ENCODE measurements around the gene MED23.
"Not testable (repeated sequence)": the region's sequence is repeated elsewhere in the genome, so short reads cannot be mapped to it uniquely, and the experiment has no call there.

Gene MED23

GRCh38 chr6:131572686-131573415 lies 55.2 kb downstream of the MED23 start, which contains the start of gene ARG1:
ARG1 (plus strand) TSS chr6:131573226; CDS start chr6:131573283, 57 bp downstream.
- no peak for DNase-seq

DNA sequence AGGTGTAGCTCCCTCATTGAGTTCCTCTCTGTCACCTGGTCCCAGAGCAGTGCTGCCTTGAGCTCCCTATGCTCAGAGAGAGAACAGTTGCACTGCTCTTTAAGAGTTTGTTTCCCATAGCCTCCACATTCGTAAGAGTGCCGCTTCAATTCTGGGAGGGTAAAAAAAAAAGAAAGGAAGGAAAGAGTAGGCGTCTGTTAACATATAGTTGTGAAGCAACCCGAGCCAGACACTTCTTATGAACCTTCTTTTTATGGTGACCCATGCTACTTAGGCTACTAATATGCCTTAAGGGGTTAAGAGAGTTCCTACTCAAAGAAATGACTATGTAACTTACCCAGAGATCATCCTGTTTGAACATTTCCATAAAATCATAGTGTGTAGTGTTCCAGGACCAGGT lies 59.3 kb downstream of the MED23 start:
- DNase-seq, result no peak

- DNase-seq, result no peak
These were observed 63.0 kb downstream of the MED23 start for GRCh38 chr6:131565056-131565455.

DNA sequence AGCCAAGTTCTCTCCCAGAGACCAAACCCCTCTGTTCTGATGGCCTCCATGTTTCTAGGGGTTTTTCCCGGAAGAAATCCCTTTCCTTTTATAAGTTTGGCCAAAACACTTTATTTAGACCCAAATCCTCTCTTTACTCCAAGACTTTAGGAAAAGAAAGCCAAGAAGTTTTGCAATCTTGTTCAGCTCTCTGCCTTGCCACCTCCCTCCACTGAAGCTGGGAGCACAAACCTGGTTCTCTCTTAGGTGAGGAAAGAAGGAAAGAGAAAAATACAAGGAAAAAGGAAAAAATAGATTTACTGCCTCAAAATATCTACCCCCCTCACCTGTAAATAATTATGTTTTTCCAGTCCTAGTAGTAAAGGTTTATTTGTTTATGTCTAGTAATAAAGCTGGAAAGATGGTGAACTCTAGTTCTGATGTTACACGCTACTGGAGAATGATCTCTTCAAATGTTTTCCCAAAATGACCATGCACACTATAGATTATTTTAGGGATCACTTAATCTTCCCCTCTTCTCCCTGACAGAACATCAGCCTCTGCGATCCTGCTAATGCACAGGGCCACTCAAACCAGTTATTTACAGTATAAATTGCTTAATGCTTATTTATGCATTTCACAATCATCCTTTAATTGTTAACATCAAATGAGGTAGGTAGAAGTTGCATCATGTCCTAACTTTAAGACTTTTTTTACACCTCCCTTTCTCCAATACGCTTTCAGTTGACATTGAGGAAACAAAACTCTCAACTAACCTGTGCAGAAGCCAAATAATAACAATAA lies 65.9 kb downstream of the MED23 start:
- no peak for DNase-seq

GRCh38 chr6:131558922-131559321 lies 69.1 kb downstream of the MED23 start:
- DNase-seq, result no peak

- DNase-seq, result no peak
These were observed 72.0 kb downstream of the MED23 start for GRCh38 chr6:131555992-131556391.

DNA sequence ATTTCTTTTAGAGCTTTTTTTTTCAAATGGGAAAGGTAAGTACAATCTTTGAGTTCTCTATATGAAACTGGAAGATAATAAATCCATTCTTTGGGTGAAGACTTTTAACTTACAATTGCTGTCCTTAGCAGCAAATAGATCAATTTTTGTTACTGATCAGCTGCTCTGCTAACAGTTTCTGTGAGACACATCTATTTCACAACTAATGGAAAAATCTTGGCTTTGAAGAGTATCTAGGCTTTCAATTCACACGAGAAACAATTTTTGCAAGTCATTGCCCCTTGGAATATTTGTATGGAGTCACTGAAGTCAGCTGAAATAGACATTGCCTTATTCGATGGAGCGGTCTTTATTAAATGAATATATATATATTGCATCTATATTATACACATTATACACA lies 75.5 kb downstream of the MED23 start:
- DNase-seq, result no peak

DNA sequence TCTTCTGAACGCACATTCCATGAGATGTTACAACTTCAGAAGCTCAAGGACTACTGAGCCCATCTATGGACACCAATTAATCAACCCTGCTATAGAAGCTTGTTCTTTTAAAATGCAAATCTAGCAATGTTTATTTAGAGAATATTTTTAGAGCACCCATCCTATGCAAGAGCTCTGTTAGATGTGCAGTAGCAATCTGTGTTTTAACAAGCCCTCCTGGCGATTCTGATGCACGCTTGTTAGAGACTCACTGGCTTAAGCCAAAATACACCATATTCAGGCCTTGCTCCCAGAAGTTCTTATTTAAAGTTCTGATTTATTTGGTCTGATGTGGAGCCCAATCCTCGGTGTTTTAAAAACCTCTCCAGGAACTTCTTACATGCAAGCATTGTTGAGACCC lies 76.1 kb downstream of the MED23 start:
- no peak for DNase-seq

GRCh38 chr6:131549811-131550210 lies 78.2 kb downstream of the MED23 start:
- no peak for DNase-seq

- no peak for DNase-seq
These were observed 79.6 kb downstream of the MED23 start for GRCh38 chr6:131548441-131548840.

DNA sequence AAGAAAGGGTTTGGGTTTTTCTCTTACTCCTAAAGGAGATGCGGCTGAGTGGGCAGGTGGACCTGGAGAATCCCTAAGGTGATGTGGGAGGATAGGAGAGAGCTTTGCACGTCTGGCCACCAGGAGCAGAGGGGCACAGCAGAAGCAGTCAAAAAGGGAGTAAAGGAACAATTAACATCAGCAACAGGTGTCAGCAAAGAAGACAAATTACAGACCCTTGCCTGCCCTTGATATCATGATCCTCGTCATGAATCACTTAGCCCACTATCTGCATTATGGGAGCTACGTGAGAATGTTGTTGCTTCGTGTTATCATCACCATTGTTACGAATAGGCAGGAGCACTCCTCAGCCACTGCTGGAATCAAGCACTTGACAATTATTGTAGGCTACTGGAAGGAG lies 80.6 kb downstream of the MED23 start:
- DNase-seq, result no peak

GRCh38 chr6:131545317-131545716 lies 82.7 kb downstream of the MED23 start:
- no peak for DNase-seq

GRCh38 chr6:131538615-131539014 lies 89.4 kb downstream of the MED23 start:
- DNase-seq, result not testable (repeated sequence)

DNA sequence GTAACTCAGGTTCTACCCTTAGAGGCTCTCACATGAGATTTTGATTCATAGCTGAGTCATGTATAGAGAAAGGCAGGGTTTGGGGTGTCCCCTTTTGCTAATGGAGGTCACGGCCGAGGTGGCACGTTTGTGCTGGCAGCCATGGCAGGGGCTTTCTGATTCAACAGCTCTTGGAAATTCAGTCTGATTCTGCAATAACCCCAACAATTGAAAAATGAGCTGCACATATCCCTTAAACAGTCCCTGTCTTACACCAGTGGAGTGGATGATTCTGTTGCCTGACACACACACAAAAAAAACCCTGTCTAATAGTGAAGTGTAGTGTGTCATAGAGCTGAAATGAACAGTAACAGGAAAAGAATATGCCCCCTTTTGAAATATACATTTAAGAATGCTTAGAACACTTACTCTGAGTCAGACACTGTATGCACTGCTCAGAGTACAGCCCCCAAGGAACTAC lies 95.4 kb downstream of the MED23 start:
- no peak for DNase-seq

DNA sequence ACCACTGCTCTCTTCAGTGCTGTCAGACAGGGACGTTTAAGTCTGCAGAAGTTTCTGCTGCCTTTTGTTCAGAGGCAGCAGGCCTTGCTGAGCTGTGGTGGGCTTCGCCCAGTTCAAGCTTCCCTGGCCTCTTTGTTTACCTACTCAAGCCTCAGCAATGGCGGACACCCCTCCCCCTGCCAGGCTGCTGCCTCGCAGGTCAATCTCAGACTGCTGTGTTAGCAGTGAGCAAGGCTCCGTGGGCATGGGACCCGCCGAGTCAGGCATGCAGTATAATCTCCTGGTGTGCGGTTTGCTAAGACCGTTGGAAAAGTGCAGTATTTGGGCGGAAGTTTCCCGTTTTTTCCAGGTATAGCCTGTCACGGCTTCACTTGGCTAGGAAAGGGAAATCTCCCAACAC lies 96.4 kb downstream of the MED23 start:
- not testable (repeated sequence) for DNase-seq

DNA sequence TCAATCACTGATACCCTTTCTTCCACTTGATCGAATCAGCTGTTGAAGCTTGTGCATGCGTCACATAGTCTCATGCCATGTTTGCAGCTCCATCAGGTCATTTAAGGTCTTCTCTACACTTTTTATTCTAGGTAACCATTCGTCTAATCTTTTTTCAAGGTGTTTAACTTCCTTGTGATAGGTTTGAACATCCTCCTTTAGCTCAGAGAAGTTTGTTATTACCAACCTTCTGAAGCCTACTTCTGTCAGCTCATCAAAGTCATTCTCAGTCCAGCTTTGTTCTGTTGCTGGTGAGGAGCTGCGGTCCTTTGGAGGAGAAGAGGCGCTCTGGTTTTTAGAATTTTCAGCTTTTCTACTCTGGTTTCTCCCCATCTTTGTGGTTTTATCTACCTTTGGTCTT lies 97.1 kb downstream of the MED23 start:
- DNase-seq, result not testable (repeated sequence)

GRCh38 chr6:131524695-131525336 lies 103.2 kb downstream of the MED23 start:
- no peak for DNase-seq

DNA sequence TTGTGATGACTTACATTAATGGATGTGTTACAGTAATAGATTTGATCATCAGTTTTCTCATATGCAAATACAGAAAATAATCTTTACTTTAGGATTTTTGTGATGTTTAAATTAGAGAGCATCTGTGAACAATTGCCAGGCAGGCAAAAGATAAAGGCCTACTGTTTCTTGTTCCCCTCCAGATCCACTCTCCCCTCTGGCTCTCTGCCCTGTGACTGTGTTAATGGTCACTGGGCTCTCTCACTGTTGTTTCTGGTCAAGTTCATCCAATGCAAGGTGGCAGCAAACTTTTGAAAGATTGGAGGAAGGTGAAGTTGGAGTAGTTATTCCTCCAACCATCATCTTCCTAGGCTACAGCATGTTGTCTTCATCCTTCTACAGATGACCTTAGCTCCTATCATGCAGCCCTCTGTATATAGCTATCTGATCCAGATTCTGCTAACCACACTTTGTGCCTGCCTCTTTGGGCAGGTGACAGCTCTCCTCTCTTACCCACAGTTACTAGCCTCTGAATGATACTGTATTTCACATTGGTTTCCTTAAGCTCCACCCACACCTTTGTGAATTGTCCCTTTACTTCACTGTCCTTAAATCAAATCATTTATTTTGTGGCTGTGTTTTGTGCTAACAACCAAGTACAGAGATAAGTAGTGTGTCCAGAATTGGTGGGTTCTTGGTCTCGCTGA lies 103.9 kb downstream of the MED23 start:
- DNase-seq, result no peak

Measured in NCI-H1048 (cell line).